K562 (cell line): ENCODE data around the gene JPH3. TPM values are rescaled to one million over a fixed set of nuclear protein-coding genes. Genes with fewer than 3 reads are reported as not detected.

ENCODE experiments used
- ATAC-seq: fragments of 200-7000 bp; cut with Tn5 transposase; 3 replicates; pipeline ENCODE4 v1.9.1; 2020; ENCODE audit warnings: moderate library complexity
- BruUV-seq: library from RNA; stranded (reverse); fragments of 400-500 nt; replicated peaks from 2 replicates; lab custom pipeline; 2021; lab: Mats Ljungman, UMichigan
- CTCF ChIA-PET: fragments of 300-600 bp; formaldehyde crosslinking; extraction: SDS; loops from one replicate; lab custom pipeline; 2021; ENCODE audit warnings: low intra/inter-chr PET ratio; lab: Yijun Ruan, JAX
- POLR2A ChIA-PET: fragments of 300-600, 350-650 bp; sonication (Branson Sonifier 250); formaldehyde crosslinking; extraction: SDS; loops from one replicate; lab custom pipeline; 2021; ENCODE audit warnings: antibody characterized with exemption, inconsistent platforms; lab: Yijun Ruan, JAX
- DNase-seq, 4 experiments: peaks; one replicate each; pipeline versions ENCODE4 v3.0.0 to v3.0.0-alpha.2; 2011 to 2018; ENCODE audit warnings: low spot score in 3 of 4, mixed read lengths in 3 of 4; ENCODE audit errors: extremely low read depth in 1 of 4
- FAIRE-seq: peaks from 2 replicates; lab custom pipeline; 2011; peaks lifted over from hg19 to GRCh38; lab: Jason Lieb, UNC
- H2AFZ ChIP-seq: 2 replicates; pipeline ENCODE4 v1.6.0; 2011; ENCODE audit warnings: low read depth, low read length, control low read depth, inconsistent platforms
- H3K27ac ChIP-seq: fragments of 200-600 bp; 3 replicates; pipeline ENCODE4 v1.8.0; 2011; ENCODE audit warnings: low read depth, mild to moderate bottlenecking, control low read depth, inconsistent platforms, low read length, moderate library complexity, mixed read lengths; ENCODE audit errors: extremely low read depth
- H3K27me3 ChIP-seq, 2 experiments: fragments of 300-600 bp in 1 of 2; 2 replicates in 1 of 2; 3 replicates in 1 of 2; pipeline versions ENCODE4 v1.6.0 to v1.8.0; 2011; ENCODE audit warnings: inconsistent platforms in 2 of 2, low read length in 2 of 2, mild to moderate bottlenecking in 1 of 2, mixed read lengths in 1 of 2, moderate library complexity in 1 of 2; ENCODE audit not compliant: control insufficient read depth in 2 of 2, insufficient read depth in 2 of 2
- H3K36me3 ChIP-seq: fragments of 300-600 bp; 3 replicates; pipeline ENCODE4 v1.8.0; 2011; ENCODE audit warnings: mild to moderate bottlenecking, low read length, inconsistent platforms; ENCODE audit not compliant: control insufficient read depth, insufficient read depth
- H3K4me1 ChIP-seq, 2 experiments: fragments of 200-600 bp in 1 of 2; replicated peaks in 1 of 2; 2 replicates in 1 of 2; 3 replicates in 1 of 2; pipeline versions ENCODE4 v1.5.1 to v1.8.0; 2011; ENCODE audit warnings: inconsistent platforms in 2 of 2, low read length in 2 of 2, mild to moderate bottlenecking in 1 of 2, mixed read lengths in 1 of 2, moderate library complexity in 1 of 2; ENCODE audit not compliant: control insufficient read depth in 2 of 2, insufficient read depth in 2 of 2
- H3K4me2 ChIP-seq: 2 replicates; pipeline ENCODE4 v1.6.1; 2011; ENCODE audit warnings: low read length, control low read depth, inconsistent platforms, mixed read lengths; ENCODE audit not compliant: insufficient read depth
- H3K4me3 ChIP-seq: fragments of 200-600 bp; sonication (generic), shearing (Covaris generic); 2 replicates; pipeline ENCODE4 v1.5.1; 2016; ENCODE audit warnings: control low read depth, inconsistent platforms
- H3K79me2 ChIP-seq: fragments of 200-600 bp; 3 replicates; pipeline ENCODE4 v1.8.0; 2011; ENCODE audit warnings: low read length, inconsistent platforms; ENCODE audit not compliant: control insufficient read depth, insufficient read depth
- H3K9ac ChIP-seq, 2 experiments: 2 replicates each; pipeline versions ENCODE4 v1.6.0 to v1.6.1; 2011; ENCODE audit warnings: low read depth in 2 of 2, low read length in 2 of 2, control low read depth in 1 of 2, inconsistent platforms in 1 of 2, mild to moderate bottlenecking in 1 of 2, mixed read lengths in 1 of 2; ENCODE audit not compliant: insufficient read depth in 1 of 2
- H3K9me1 ChIP-seq: one replicate; pipeline ENCODE4 v1.6.0; 2011; ENCODE audit warnings: inconsistent platforms, mild to moderate bottlenecking, low read length, moderate library complexity; ENCODE audit not compliant: control insufficient read depth, insufficient read depth
- H3K9me3 ChIP-seq: replicated peaks from 2 replicates; pipeline ENCODE4 v1.5.1; 2011; ENCODE audit warnings: low read depth, low read length, inconsistent platforms; ENCODE audit not compliant: control insufficient read depth, insufficient read depth
- H4K20me1 ChIP-seq: replicated peaks from 2 replicates; pipeline ENCODE4 v1.6.1; 2011; ENCODE audit warnings: low read length, inconsistent platforms, mixed read lengths; ENCODE audit not compliant: control insufficient read depth, insufficient read depth
- CREM ChIP-seq: IDR thresholded peaks from 2 replicates; pipeline ENCODE4 v1.6.1; 2014; ENCODE audit warnings: antibody characterized with exemption, low read depth
- CTCF ChIP-seq, 3 experiments: IDR thresholded peaks in 2 of 3; conservative IDR thresholded peaks in 1 of 3; 2 replicates each; pipeline ENCODE4 v1.5.1; 2011 to 2012; ENCODE audit warnings: low read length in 3 of 3, mild to moderate bottlenecking in 3 of 3, control low read depth in 2 of 3, improper control_type of control experiment in 1 of 3, inconsistent platforms in 1 of 3, low read depth in 1 of 3, mixed read lengths in 1 of 3, moderate library complexity in 1 of 3; ENCODE audit not compliant: insufficient read depth in 2 of 3
- POLR2G ChIP-seq: fragments of 200-400 bp; formaldehyde crosslinking; IDR thresholded peaks from 2 replicates; pipeline ENCODE4 v1.6.1; 2017; ENCODE audit warnings: low read depth, mild to moderate bottlenecking, antibody characterized with exemption, low read length, moderate library complexity
- WGBS: fragments of 100-300 bp; shearing (Covaris generic); methylation state at CpG from one replicate; pipeline ENCODE4 v1.1.6; 2016; ENCODE audit warnings: low coverage, mixed read lengths; ENCODE audit not compliant: insufficient coverage; ENCODE audit errors: missing lambda C conversion rate; 5-methylcytosine and 5-hydroxymethylcytosine counted together
- in situ Hi-C: fragments of 300-500 bp; cut with MboI; formaldehyde crosslinking; loops from 4 replicates; pipeline ENCODE4 v1.15.0; 2018; ENCODE audit warnings: inconsistent platforms, mixed read lengths
- intact Hi-C: fragments of 100-400 bp; cut with micrococcal nuclease; formaldehyde crosslinking; loops from 2 replicates; pipeline ENCODE4 v1.14.2; 2022
- polyA plus RNA-seq, 8 experiments: library from polyadenylated mRNA; depleted of rRNA in 4 of 8; stranded (reverse) in 5 of 8; unstranded in 3 of 8; fragments of >200 nt; fragmentation: Nextera tagmentation in 2 of 8; fragmentation: Illumina TruSeq in 1 of 8; extraction: Ambion mirVana in 2 of 8; extraction: Trizol in 1 of 8; gene quantifications; 2 replicates each; pipeline versions ENCODE4 v1.2.1 to v1.2.3, GENCODE V29; 2011 to 2014; ENCODE audit warnings: inconsistent platforms in 1 of 8, missing spikeins in 1 of 8
- total RNA-seq, 7 experiments: library from RNA; depleted of rRNA in 6 of 7; stranded (reverse); fragments of >200 nt in 6 of 7; fragmentation: Illumina TruSeq in 2 of 7; extraction: Trizol in 2 of 7; gene quantifications; 2 replicates each; pipeline versions ENCODE4 v1.2.1 to v1.2.3, GENCODE V29; 2011 to 2021; ENCODE audit warnings: low replicate concordance in 1 of 7

JPH3 gene
- total and polyA plus RNA-seq, 9 of the 15 experiments (the other 6 are each of a cell fraction or from before 2014, with no cell fraction given), result 0.01 TPM; not detected in 8

- no peak for FAIRE-seq
- Histone ChIP-seq H3K79me2 (no peaks in the 10 kb centered on the region), H3K4me3 (no peak overlapping the region), H3K4me2 (no peak overlapping the region), H2AFZ (no peak overlapping the region), H3K9me3 (no peaks in the 10 kb centered on the region), H3K27ac (no peak overlapping the region), H3K4me1 (peaks cover 0 to 38% of the 10 kb centered on the region in 2 experiments; a peak in 2 of 5 replicates), H4K20me1 (0 out of 2 replicates have a peak, but pooled peaks cover 4% of the 10 kb centered on the region), H3K9me1 (no peaks in the 10 kb centered on the region), H3K36me3 (peaks cover 54% of the 10 kb centered on the region; the same call in 1 of the 3 replicates), H3K27me3 (no peaks in the 10 kb centered on the region), H3K9ac (no peak overlapping the region)
- ChIA-PET CTCF (no interaction called here), POLR2A (interaction anchor here (1.0 kb wide), 1 partner anchor 14 kb away, joined by 3 read pairs; no protein-coding TSS in a partner anchor)
- BruUV-seq, result no TSS peak
- intact Hi-C loops, result no loop called here
- DNase-seq, result no peak
- in situ Hi-C loops, result no loop called here
- WGBS, result 94% methylated on average over 13 of the region's 21 CpGs
- 0 out of 2 replicates have a peak, but pooled peaks have one; percentile 32 for TF ChIP-seq POLR2G
- TF ChIP-seq CREM, result no peak
- TF ChIP-seq CTCF (IDR thresholded peaks at IDR 0.05 in 2 of 3, conservative IDR thresholded peaks at IDR 0.05 in 1 of 3; ENCODE audit: insufficient read depth in 2 of 3, low read depth in 1 of 3, low read length in 3 of 3), result no peak
- ATAC-seq, result no peak
Observed at GRCh38 chr16:87697256-87697655, 94.9 kb downstream of the JPH3 start.
